ENCODE measurements around the gene ACP7. TPM values are rescaled to one million over a fixed set of nuclear protein-coding genes. Genes with fewer than 3 reads are reported as not detected.

The ACP7 gene
- total and polyA plus RNA-seq, 2 of the 4 experiments (the other 2 are of a cell fraction): not detected

- Histone ChIP-seq H4K5ac (ENCODE audit: low read depth, low read length) (no peak overlapping the region), H2BK20ac (ENCODE audit: low read depth, low read length) (no peak overlapping the region), H2BK15ac (ENCODE audit: low read depth, low read length) (no peak overlapping the region), H3K36me3 (ENCODE audit: control insufficient read depth, insufficient read depth, low read length) (no peaks in the 10 kb centered on the region), H3K27me3 (ENCODE audit: control insufficient read depth, insufficient read depth, low read length) (no peaks in the 10 kb centered on the region), H3K4me2 (ENCODE audit: low read depth, low read length) (no peak overlapping the region), H3K9me3 (ENCODE audit: control insufficient read depth, insufficient read depth, low read length) (no peaks in the 10 kb centered on the region), H4K20me1 (ENCODE audit: insufficient read depth, low read length) (peaks cover 66% of the 10 kb centered on the region), H2AFZ (replicated peaks; ENCODE audit: low read length, poor library complexity) (no peak overlapping the region), H3K4ac (ENCODE audit: low read depth, low read length) (no peak overlapping the region), H3K27ac (ENCODE audit: insufficient read depth, low read length) (no peak overlapping the region), H3K79me1 (ENCODE audit: low read depth in 1 of 2, low read length in 2 of 2) (peaks cover 32 to 91% of the 10 kb centered on the region in 2 experiments), H2AK5ac (ENCODE audit: low read depth, low read length) (no peak overlapping the region), H2AK9ac (replicated peaks; ENCODE audit: low read depth, low read length, poor library complexity) (peak overlapping the region; percentile 68), H4K8ac (ENCODE audit: low read depth in 2 of 2, low read length in 2 of 2) (no peak overlapping the region; a peak in 1 of 4 replicates), H3K9me1 (ENCODE audit: insufficient read depth, low read length) (peaks cover 2% of the 10 kb centered on the region; the same call in 1 of the 2 replicates), H3K18ac (ENCODE audit: low read depth, low read length) (no peak overlapping the region), H3K14ac (replicated peaks; ENCODE audit: low read depth, low read length) (no peak overlapping the region), H2BK120ac (ENCODE audit: low read depth, low read length) (no peak overlapping the region), H3K4me1 (ENCODE audit: control insufficient read depth, insufficient read depth, low read length) (peaks cover 7% of the 10 kb centered on the region; the same call in 1 of the 2 replicates), H3K9ac (ENCODE audit: low read depth, low read length) (no peak overlapping the region), H4K91ac (ENCODE audit: insufficient read depth, low read depth, low read length) (no peak overlapping the region), H2BK5ac (ENCODE audit: low read depth, low read length, poor library complexity, severe bottlenecking) (no peak overlapping the region), H3K56ac (ENCODE audit: extremely low read depth, insufficient read depth, low read length) (no peak overlapping the region), H3K23ac (ENCODE audit: low read depth, low read length) (no peak overlapping the region), H3K4me3 (ENCODE audit: insufficient read depth, low read depth, low read length) (no peak overlapping the region)
- dilution Hi-C loops (cut with HindIII; ENCODE audit: low sequenced_read_pairs, unreplicated experiment) (no loop called here), intact Hi-C loops (cut with micrococcal nuclease) (loop anchor here (2.0 kb wide), 1 partner anchor 54 kb away; no protein-coding TSS in a partner anchor), in situ Hi-C loops (cut with MboI; ENCODE audit: low sequenced_read_pairs) (no loop called here)
- ATAC-seq (ENCODE audit: low read depth): no peak
- ChIA-PET POLR2A (ENCODE audit: unreplicated experiment) (no interaction called here), CTCF (no interaction called here)
- 58% methylated on average over 12 of the region's 20 CpGs; no CpG with 5 or more reads in 1 of the 2 experiments for WGBS, 2 experiments (ENCODE audit: extremely low coverage in 2 of 2, insufficient read length in 1 of 2)
- no TSS peak for BruUV-seq (replicated peaks)
- TF ChIP-seq RAD21 (IDR thresholded peaks at IDR 0.05; ENCODE audit: low read length): no peak
- TF ChIP-seq SMC3 (IDR thresholded peaks at IDR 0.05; ENCODE audit: low read depth, low read length): no peak
- TF ChIP-seq FOS (IDR thresholded peaks at IDR 0.05; ENCODE audit: low read depth, low read length): no peak
- no peak for TF ChIP-seq POLR2A (IDR thresholded peaks at IDR 0.05; ENCODE audit: low read depth, low read length)
- TF ChIP-seq NFE2L2 (IDR thresholded peaks at IDR 0.05; ENCODE audit: low read depth, low read length): no peak
- DNase-seq: no peak
These were observed 48.3 kb downstream of the ACP7 start for GRCh38 chr19:39132344-39132969.
